ENCODE results near the gene GRPEL1. TPM values are rescaled to one million over a fixed set of nuclear protein-coding genes. Genes with fewer than 3 reads are reported as not detected.

Gene GRPEL1
- polyA plus RNA-seq, 1 experiment, result 39.4 TPM

DNA sequence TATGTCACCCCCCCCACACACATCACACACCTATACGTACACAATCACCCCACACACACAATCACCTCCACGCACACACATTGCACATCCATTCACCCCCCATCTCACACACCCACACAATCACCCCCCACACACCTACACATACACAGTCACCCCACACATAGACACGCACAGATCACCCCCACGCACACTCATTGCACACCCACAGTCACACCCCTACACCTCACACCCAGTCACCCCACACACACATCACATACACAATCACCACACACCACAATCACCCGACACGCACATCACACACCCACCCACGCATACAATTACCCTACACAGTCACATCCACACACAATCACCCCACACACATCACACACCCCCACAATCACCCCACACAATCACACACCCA lies 40.6 kb downstream of the GRPEL1 start:
- POLR2A ChIA-PET, result no interaction called here
- Histone ChIP-seq H3K4me3 (ENCODE audit: low read depth, low read length) (no peak overlapping the region), H3K27ac (ENCODE audit: low read depth, low read length) (no peak overlapping the region), H3K27me3 (ENCODE audit: control insufficient read depth, insufficient read depth, low read length) (no peaks in the 10 kb centered on the region), H3K9me3 (ENCODE audit: control insufficient read depth, insufficient read depth, low read length) (no peaks in the 10 kb centered on the region; the same call in 1 of the 2 replicates)
- DNase-seq (ENCODE audit: low read depth, low spot score), result no peak
- CTCF ChIA-PET, result no interaction called here
- TF ChIP-seq, protein P1, sequence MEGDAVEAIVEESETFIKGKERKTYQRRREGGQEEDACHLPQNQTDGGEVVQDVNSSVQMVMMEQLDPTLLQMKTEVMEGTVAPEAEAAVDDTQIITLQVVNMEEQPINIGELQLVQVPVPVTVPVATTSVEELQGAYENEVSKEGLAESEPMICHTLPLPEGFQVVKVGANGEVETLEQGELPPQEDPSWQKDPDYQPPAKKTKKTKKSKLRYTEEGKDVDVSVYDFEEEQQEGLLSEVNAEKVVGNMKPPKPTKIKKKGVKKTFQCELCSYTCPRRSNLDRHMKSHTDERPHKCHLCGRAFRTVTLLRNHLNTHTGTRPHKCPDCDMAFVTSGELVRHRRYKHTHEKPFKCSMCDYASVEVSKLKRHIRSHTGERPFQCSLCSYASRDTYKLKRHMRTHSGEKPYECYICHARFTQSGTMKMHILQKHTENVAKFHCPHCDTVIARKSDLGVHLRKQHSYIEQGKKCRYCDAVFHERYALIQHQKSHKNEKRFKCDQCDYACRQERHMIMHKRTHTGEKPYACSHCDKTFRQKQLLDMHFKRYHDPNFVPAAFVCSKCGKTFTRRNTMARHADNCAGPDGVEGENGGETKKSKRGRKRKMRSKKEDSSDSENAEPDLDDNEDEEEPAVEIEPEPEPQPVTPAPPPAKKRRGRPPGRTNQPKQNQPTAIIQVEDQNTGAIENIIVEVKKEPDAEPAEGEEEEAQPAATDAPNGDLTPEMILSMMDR (IDR thresholded peaks at IDR 0.05; ENCODE audit: low read depth, low read length), result no peak

DNA sequence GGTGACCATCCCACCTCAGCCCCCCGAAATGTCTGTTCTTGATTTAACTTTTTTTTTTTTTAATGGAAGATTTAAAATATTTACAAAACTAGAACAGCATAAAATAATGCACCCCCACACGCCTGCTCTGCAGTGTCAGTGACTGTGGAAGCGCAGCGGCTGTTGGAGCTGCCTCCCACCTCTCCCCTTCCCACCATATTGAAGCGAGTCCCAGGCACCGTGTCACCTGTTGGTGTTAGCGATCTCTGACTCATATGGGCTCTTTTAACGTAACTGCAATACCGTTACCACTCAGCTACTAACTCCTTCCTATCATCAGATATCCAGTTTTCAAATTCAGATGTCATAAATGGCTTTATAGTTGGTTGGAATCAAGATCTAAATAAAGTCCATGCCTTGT lies 41.8 kb downstream of the GRPEL1 start:
- Histone ChIP-seq H3K27me3 (ENCODE audit: control insufficient read depth, insufficient read depth, low read length) (no peaks in the 10 kb centered on the region), H3K9me3 (ENCODE audit: control insufficient read depth, insufficient read depth, low read length) (no peaks in the 10 kb centered on the region), H3K4me3 (ENCODE audit: low read depth, low read length) (no peak overlapping the region), H3K27ac (ENCODE audit: low read depth, low read length) (no peak overlapping the region)
- TF ChIP-seq, protein P1 (IDR thresholded peaks at IDR 0.05; ENCODE audit: low read depth, low read length), result no peak
- POLR2A ChIA-PET, result no interaction called here
- CTCF ChIA-PET, result no interaction called here
- no peak for DNase-seq (ENCODE audit: low read depth, low spot score)

DNA sequence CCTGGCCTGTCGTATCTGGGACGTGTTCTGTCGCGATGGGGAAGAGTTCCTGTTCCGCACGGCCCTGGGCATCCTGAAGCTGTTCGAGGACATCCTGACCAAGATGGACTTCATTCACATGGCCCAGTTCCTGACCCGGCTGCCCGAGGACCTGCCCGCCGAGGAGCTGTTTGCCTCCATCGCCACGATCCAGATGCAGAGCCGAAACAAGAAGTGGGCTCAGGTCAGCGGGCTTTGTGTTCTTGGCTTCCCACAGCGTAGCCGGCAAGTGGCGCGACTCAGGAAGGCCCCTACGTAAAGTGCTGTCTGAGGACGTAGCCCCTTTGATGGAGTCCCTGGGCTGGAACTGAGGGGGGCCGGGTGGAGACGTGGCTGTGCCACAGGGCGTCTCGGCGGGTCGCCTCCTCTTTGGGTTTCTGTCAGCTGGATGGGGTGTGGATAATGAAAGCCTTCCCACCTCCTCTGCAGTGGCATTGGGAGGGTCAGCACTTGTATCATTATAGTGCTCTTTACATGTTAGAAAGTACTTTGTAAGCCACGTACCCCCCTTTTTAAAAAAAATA lies 42.7 kb downstream of the GRPEL1 start:
- TF ChIP-seq, protein P1 (IDR thresholded peaks at IDR 0.05; ENCODE audit: low read depth, low read length), result no peak

DNA sequence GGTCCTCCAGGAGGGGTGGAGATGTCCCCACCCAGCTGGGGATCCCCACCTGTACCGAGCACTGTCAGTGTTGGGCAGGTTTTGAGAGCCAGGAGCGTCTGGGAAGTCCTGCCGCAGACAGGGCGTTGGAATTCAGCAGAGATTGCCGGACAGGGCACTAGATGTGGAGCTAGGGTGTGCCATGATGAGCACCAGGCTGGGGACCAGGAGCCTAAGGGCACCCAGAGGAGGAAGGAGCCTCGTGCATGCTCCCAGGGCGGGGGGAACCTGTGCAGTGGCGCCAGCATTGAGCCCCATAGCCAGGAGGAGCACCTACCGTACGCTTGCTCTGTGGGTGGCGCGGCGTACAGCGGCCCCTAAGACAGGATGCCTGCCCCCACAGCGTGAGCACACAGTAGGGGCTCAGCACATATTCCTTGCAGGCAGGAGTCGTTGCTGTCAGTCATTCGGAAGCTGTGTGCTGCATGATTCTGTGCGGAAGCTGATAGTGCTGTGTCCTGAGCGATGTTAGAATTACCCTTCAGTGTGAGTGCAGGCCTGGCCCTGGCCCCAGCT lies 43.5 kb downstream of the GRPEL1 start:
- POLR2A ChIA-PET, result no interaction called here

More for the DNA sequence above, 42.7 kb downstream of the GRPEL1 start:
- POLR2A ChIA-PET, result no interaction called here
- DNase-seq (ENCODE audit: low read depth, low spot score), result no peak
- no peaks in the 10 kb centered on the region for H3K9me3 ChIP-seq (ENCODE audit: control insufficient read depth, insufficient read depth, low read length)
- no peak overlapping the region for H3K4me3 ChIP-seq (ENCODE audit: low read depth, low read length)
- no peaks in the 10 kb centered on the region for H3K27me3 ChIP-seq (ENCODE audit: control insufficient read depth, insufficient read depth, low read length)
- CTCF ChIA-PET, result interaction anchor here (0.5 kb wide), 1 partner anchor 18 kb away, joined by 3 read pairs; a partner anchor contains a TSS
- H3K27ac ChIP-seq (ENCODE audit: low read depth, low read length), result no peak overlapping the region

DNA sequence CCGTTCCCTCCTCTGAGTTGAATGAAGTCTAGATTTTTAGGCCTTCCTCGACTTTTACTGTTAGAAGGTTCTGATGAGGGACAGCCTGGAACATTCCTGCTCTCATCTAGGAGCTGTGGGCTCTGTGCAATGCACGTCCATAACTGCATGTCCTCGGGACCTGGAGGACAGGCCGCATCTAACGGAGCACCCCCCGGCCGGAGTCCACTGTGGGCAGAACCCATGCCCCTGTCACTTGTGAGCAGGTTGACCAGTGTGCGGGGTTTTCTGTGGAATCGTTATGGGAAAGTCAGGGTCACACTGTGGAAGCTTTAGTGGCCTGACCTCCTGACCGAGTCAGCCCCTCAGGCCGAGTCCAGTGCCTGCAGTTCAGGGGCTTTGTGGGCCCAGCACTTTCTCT lies 44.0 kb downstream of the GRPEL1 start:
- Histone ChIP-seq H3K4me3 (ENCODE audit: low read depth, low read length) (no peak overlapping the region), H3K27me3 (ENCODE audit: control insufficient read depth, insufficient read depth, low read length) (no peaks in the 10 kb centered on the region), H3K27ac (ENCODE audit: low read depth, low read length) (no peak overlapping the region), H3K9me3 (ENCODE audit: control insufficient read depth, insufficient read depth, low read length) (no peaks in the 10 kb centered on the region)
- DNase-seq (ENCODE audit: low read depth, low spot score), result no peak
- CTCF ChIA-PET, result interaction anchor here (1.8 kb wide), 1 partner anchor 48 kb away, joined by 7 read pairs; no protein-coding TSS in a partner anchor
- TF ChIP-seq, protein P1 (IDR thresholded peaks at IDR 0.05; ENCODE audit: low read depth, low read length), result no peak
- POLR2A ChIA-PET, result no interaction called here

More for the DNA sequence above, 43.5 kb downstream of the GRPEL1 start:
- Histone ChIP-seq H3K27me3 (ENCODE audit: control insufficient read depth, insufficient read depth, low read length) (no peaks in the 10 kb centered on the region), H3K27ac (ENCODE audit: low read depth, low read length) (no peak overlapping the region), H3K4me3 (ENCODE audit: low read depth, low read length) (no peak overlapping the region), H3K9me3 (ENCODE audit: control insufficient read depth, insufficient read depth, low read length) (no peaks in the 10 kb centered on the region)
- no peak for DNase-seq (ENCODE audit: low read depth, low spot score)
- CTCF ChIA-PET, result no interaction called here
- TF ChIP-seq, protein P1 (IDR thresholded peaks at IDR 0.05; ENCODE audit: low read depth, low read length), result no peak

Data from AG04450 (cell line).